ENCODE results near the gene SLCO4A1. TPM values are rescaled to one million over a fixed set of nuclear protein-coding genes. Genes with fewer than 3 reads are reported as not detected.

SLCO4A1 gene
- total and polyA plus RNA-seq, 2 experiments from 2014 or later = 25.8 to 99.0 TPM

GRCh38 chr20:62636446-62636845, 5.9 kb upstream of the SLCO4A1 start:
- TF ChIP-seq EZH2phosphoT487 (IDR thresholded peaks at IDR 0.05; ENCODE audit: low read depth, severe bottlenecking, unreplicated experiment) = no peak
- TF ChIP-seq EZH2 (IDR thresholded peaks at IDR 0.05; ENCODE audit: borderline replicate concordance) = no peak
- TF ChIP-seq CTCF (IDR thresholded peaks at IDR 0.05; ENCODE audit: poor library complexity) = no peak
- Histone ChIP-seq H3K4me1 (ENCODE audit: insufficient read depth) (peaks cover 49% of the 10 kb centered on the region), H3K9me2 (replicated peaks; ENCODE audit: insufficient read depth) (no peaks in the 10 kb centered on the region), H3K36me3 (replicated peaks; ENCODE audit: insufficient read depth, low read depth) (no peaks in the 10 kb centered on the region), H3K79me2 (no peaks in the 10 kb centered on the region), H3K9me3 (ENCODE audit: low read depth) (no peaks in the 10 kb centered on the region), H3K4me2 (no peak overlapping the region), H2AFZ (no peak overlapping the region), H4K20me1 (ENCODE audit: insufficient read depth, poor library complexity, severe bottlenecking) (no peaks in the 10 kb centered on the region), H3K4me3 (no peak overlapping the region), H3K27me3 (peaks cover 12% of the 10 kb centered on the region), H3K27ac (peak overlapping the region; percentile 85)
- peak; percentile 60 for DNase-seq (ENCODE audit: low spot score)
- 48% methylated on average over 16 of the region's 16 CpGs for WGBS (ENCODE audit: low lambda C conversion rate, missing lambda C conversion rate)

GRCh38 chr20:62637110-62637509, 5.2 kb upstream of the SLCO4A1 start:
- TF ChIP-seq CTCF (IDR thresholded peaks at IDR 0.05; ENCODE audit: poor library complexity) = no peak
- no peak for TF ChIP-seq EZH2 (IDR thresholded peaks at IDR 0.05; ENCODE audit: borderline replicate concordance)
- no peak for TF ChIP-seq EZH2phosphoT487 (IDR thresholded peaks at IDR 0.05; ENCODE audit: low read depth, severe bottlenecking, unreplicated experiment)
- Histone ChIP-seq H3K36me3 (replicated peaks; ENCODE audit: insufficient read depth, low read depth) (no peaks in the 10 kb centered on the region), H3K9me2 (replicated peaks; ENCODE audit: insufficient read depth) (no peaks in the 10 kb centered on the region), H3K27ac (peak overlapping the region; percentile 85), H3K9me3 (ENCODE audit: low read depth) (no peaks in the 10 kb centered on the region), H2AFZ (no peak overlapping the region), H3K4me3 (no peak overlapping the region), H3K4me2 (no peak overlapping the region), H3K4me1 (ENCODE audit: insufficient read depth) (peaks cover 49% of the 10 kb centered on the region), H3K27me3 (peaks cover 17% of the 10 kb centered on the region), H4K20me1 (ENCODE audit: insufficient read depth, poor library complexity, severe bottlenecking) (no peaks in the 10 kb centered on the region), H3K79me2 (no peaks in the 10 kb centered on the region)
- DNase-seq (ENCODE audit: low spot score) = no peak
- 63% methylated on average over 5 of the region's 5 CpGs for WGBS (ENCODE audit: low lambda C conversion rate, missing lambda C conversion rate)

GRCh38 chr20:62637521-62638054, 4.7 kb upstream of the SLCO4A1 start:
- Histone ChIP-seq H3K4me1 (ENCODE audit: insufficient read depth) (peaks cover 50% of the 10 kb centered on the region), H3K36me3 (replicated peaks; ENCODE audit: insufficient read depth, low read depth) (no peaks in the 10 kb centered on the region), H2AFZ (no peak overlapping the region), H3K79me2 (no peaks in the 10 kb centered on the region), H3K27me3 (peaks cover 18% of the 10 kb centered on the region), H3K4me2 (no peak overlapping the region), H3K9me3 (ENCODE audit: low read depth) (no peaks in the 10 kb centered on the region), H4K20me1 (ENCODE audit: insufficient read depth, poor library complexity, severe bottlenecking) (no peaks in the 10 kb centered on the region), H3K27ac (peak overlapping the region; percentile 85), H3K9me2 (replicated peaks; ENCODE audit: insufficient read depth) (no peaks in the 10 kb centered on the region), H3K4me3 (no peak overlapping the region)
- no peak for DNase-seq (ENCODE audit: low spot score)
- TF ChIP-seq CTCF (IDR thresholded peaks at IDR 0.05; ENCODE audit: poor library complexity) (no peak), EZH2 (IDR thresholded peaks at IDR 0.05; ENCODE audit: borderline replicate concordance) (no peak), EZH2phosphoT487 (IDR thresholded peaks at IDR 0.05; ENCODE audit: low read depth, severe bottlenecking, unreplicated experiment) (no peak)
- whole genome bisulfite sequencing (ENCODE audit: low lambda C conversion rate, missing lambda C conversion rate) = 53% methylated on average over 11 of the region's 11 CpGs
